ENCODE data around the gene EXD2.

- TF ChIP-seq TAF1 (IDR thresholded peaks at IDR 0.05; ENCODE audit: low read depth, low read length) (0 out of 2 replicates have a peak, but pooled peaks have one; percentile 10), POLR2A (IDR thresholded peaks at IDR 0.05; ENCODE audit: low read depth, low read length) (no peak; the same call in 1 of the 2 replicates), POLR2AphosphoS5 (IDR thresholded peaks at IDR 0.05; ENCODE audit: low read depth, low read length) (no peak), SPI1 (IDR thresholded peaks at IDR 0.05; ENCODE audit: low read depth, low read length) (no peak)
Measured at GRCh38 chr14:69152181-69152901, 39.0 kb upstream of the EXD2 start.
